Measurements from ENCODE around the gene STOML3. TPM values are rescaled to one million over a fixed set of nuclear protein-coding genes. Genes with fewer than 3 reads are reported as not detected.

The STOML3 gene
- total RNA-seq, 1 donor from 2014 or later, result 0.18 TPM

DNA sequence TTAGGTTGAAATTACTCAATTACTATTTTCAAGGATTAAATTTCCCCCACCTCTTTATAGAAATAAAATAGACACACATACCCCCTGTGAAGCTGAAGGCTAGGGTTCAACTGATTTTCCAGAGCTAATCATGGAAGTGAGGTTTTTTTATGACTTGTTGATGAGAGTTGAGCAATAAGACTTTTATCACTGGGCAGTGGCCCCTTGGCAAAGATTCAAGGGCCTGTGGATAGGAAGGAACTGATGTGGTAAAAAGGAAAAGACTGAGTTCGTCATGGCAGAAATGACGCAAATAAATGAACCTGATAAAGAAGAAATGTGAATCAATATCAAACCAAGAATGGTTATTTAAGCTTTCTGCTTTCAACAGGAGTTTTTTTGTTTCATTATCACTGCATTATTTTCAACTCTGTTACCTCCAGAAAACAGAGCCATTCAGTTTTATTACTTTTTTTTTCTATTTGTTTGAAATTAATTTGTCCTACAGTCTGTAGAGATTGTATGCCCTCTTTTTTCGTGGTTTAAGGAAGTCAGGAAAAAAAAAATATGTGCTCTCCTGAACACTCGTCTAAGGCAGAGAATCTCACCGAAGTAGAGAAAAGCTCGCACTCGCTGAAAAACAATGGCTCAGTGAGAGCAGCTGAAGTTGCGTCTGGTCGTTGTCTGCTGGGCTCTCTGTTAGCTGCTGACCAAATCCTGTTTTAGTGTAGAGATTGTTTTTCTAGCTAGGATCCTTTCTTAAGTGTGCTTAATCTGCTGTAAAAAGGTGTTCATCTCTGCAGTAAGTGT, 38.9 kb downstream of the STOML3 start:
- TF ChIP-seq, protein P1, sequence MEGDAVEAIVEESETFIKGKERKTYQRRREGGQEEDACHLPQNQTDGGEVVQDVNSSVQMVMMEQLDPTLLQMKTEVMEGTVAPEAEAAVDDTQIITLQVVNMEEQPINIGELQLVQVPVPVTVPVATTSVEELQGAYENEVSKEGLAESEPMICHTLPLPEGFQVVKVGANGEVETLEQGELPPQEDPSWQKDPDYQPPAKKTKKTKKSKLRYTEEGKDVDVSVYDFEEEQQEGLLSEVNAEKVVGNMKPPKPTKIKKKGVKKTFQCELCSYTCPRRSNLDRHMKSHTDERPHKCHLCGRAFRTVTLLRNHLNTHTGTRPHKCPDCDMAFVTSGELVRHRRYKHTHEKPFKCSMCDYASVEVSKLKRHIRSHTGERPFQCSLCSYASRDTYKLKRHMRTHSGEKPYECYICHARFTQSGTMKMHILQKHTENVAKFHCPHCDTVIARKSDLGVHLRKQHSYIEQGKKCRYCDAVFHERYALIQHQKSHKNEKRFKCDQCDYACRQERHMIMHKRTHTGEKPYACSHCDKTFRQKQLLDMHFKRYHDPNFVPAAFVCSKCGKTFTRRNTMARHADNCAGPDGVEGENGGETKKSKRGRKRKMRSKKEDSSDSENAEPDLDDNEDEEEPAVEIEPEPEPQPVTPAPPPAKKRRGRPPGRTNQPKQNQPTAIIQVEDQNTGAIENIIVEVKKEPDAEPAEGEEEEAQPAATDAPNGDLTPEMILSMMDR (IDR thresholded peaks at IDR 0.05; ENCODE audit: unreplicated experiment), result no peak
- DNase-seq (ENCODE audit: low spot score), result no peak

DNA sequence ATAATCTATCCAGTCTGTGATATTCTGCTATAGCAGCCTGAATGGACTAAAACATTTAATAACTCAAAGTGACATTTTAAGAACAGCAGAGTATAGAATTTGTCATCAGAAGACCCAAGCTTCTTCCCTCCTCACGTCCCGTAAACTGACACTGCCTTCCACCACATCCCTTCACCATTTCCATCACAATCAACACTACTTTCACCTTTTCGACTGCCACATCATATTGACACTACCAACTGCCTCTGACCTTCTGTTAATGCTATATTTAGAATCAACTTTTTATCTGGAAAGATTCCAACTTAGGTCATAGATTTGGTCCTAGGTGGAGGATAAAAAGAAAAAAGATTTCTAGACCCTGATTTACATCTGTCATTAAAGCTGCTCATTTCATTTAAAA, 39.6 kb downstream of the STOML3 start:
- no peak overlapping the region for H3K4me3 Mint-ChIP-seq (ENCODE audit: unreplicated experiment)
- no peak for DNase-seq (ENCODE audit: low spot score)
- H3K4me1 Mint-ChIP-seq (ENCODE audit: unreplicated experiment), result peaks cover 2% of the 10 kb centered on the region
- no peaks in the 10 kb centered on the region for H3K9me3 Mint-ChIP-seq (ENCODE audit: unreplicated experiment)
- no peak overlapping the region for H3K27ac Mint-ChIP-seq (ENCODE audit: unreplicated experiment)
- H3K27me3 Mint-ChIP-seq (ENCODE audit: unreplicated experiment), result no peaks in the 10 kb centered on the region
- TF ChIP-seq, protein P1 (IDR thresholded peaks at IDR 0.05; ENCODE audit: unreplicated experiment), result no peak
- H3K36me3 Mint-ChIP-seq (ENCODE audit: low read depth, unreplicated experiment), result no peaks in the 10 kb centered on the region

More for the DNA sequence above, 38.9 kb downstream of the STOML3 start:
- Mint-ChIP-seq H3K36me3 (ENCODE audit: low read depth, unreplicated experiment) (no peaks in the 10 kb centered on the region), H3K9me3 (ENCODE audit: unreplicated experiment) (no peaks in the 10 kb centered on the region), H3K27ac (ENCODE audit: unreplicated experiment) (no peak overlapping the region), H3K27me3 (ENCODE audit: unreplicated experiment) (no peaks in the 10 kb centered on the region), H3K4me3 (ENCODE audit: unreplicated experiment) (no peak overlapping the region), H3K4me1 (ENCODE audit: unreplicated experiment) (peaks cover 2% of the 10 kb centered on the region)

DNA sequence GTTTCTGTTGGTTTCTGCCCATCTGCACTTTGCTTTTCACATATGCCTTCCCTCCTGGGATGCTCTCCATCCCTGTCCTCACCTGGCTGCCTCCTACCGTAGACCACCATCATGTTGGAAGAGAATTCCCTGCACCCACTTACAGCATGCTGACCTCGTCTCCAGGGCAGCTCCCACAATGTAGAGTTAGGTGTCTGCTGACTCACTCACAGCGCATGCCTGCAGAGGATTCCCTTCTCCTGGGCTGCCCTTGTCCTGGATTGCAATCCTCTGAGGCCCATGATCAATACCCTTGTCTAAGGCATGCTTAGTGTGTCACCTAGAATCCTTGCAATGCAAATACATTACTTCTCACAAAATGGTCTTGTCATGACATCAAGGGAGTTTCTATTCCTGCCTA, 43.6 kb downstream of the STOML3 start:
- H3K36me3 Mint-ChIP-seq (ENCODE audit: low read depth, unreplicated experiment), result no peaks in the 10 kb centered on the region

DNA sequence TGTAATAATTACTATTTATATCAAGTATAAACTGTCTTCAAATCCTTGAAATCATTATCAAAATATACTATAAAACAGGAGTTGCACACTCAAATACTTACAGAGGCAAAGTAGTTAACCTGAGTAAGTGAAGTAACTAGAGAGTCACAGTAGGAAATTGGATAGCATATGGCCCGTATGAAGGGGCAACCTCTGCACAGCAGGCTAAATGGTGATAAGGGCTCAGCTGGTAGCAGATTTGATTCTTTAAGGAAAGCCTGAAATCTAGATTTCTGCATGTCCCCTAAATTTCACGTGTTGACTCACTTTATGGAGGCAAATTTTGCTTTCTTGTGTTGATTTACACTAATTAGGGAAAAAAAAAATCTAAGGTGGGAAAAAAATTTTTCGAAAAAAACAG, 46.4 kb downstream of the STOML3 start:
- H3K4me3 Mint-ChIP-seq (ENCODE audit: unreplicated experiment), result no peak overlapping the region
- TF ChIP-seq, protein P1 (IDR thresholded peaks at IDR 0.05; ENCODE audit: unreplicated experiment), result no peak
- H3K27ac Mint-ChIP-seq (ENCODE audit: unreplicated experiment), result no peak overlapping the region

More for the DNA sequence above, 43.6 kb downstream of the STOML3 start:
- no peaks in the 10 kb centered on the region for H3K9me3 Mint-ChIP-seq (ENCODE audit: unreplicated experiment)
- no peaks in the 10 kb centered on the region for H3K27me3 Mint-ChIP-seq (ENCODE audit: unreplicated experiment)
- TF ChIP-seq, protein P1 (IDR thresholded peaks at IDR 0.05; ENCODE audit: unreplicated experiment), result no peak
- no peak overlapping the region for H3K4me3 Mint-ChIP-seq (ENCODE audit: unreplicated experiment)
- H3K27ac Mint-ChIP-seq (ENCODE audit: unreplicated experiment), result no peak overlapping the region
- peaks cover 2% of the 10 kb centered on the region for H3K4me1 Mint-ChIP-seq (ENCODE audit: unreplicated experiment)
- DNase-seq (ENCODE audit: low spot score), result no peak

DNA sequence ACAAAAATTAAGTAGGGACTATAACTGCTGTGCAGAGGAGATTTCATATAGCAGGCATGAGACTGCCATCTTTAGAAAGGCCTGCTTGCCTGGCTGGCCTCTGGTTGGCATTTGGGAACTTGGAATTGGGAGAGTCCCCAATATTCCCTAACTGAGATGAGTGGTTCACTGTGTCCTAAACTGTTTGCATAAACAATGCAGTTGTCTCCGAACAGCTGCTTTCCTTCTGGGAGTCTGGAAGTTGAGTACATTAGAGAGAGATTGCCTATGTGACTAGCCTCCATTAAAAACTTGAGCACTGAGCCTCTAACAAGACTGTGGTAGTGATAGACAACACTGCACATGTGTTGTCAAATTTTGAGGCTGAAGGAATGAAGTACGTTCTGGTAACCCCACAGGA, 47.4 kb downstream of the STOML3 start:
- DNase-seq (ENCODE audit: low spot score), result no peak
- Mint-ChIP-seq H3K9me3 (ENCODE audit: unreplicated experiment) (no peaks in the 10 kb centered on the region), H3K27me3 (ENCODE audit: unreplicated experiment) (peaks cover 2% of the 10 kb centered on the region), H3K36me3 (ENCODE audit: low read depth, unreplicated experiment) (no peaks in the 10 kb centered on the region), H3K4me3 (ENCODE audit: unreplicated experiment) (no peak overlapping the region), H3K4me1 (ENCODE audit: unreplicated experiment) (no peaks in the 10 kb centered on the region), H3K27ac (ENCODE audit: unreplicated experiment) (no peak overlapping the region)
- TF ChIP-seq, protein P1 (IDR thresholded peaks at IDR 0.05; ENCODE audit: unreplicated experiment), result no peak

More for the DNA sequence above, 46.4 kb downstream of the STOML3 start:
- Mint-ChIP-seq H3K9me3 (ENCODE audit: unreplicated experiment) (no peaks in the 10 kb centered on the region), H3K4me1 (ENCODE audit: unreplicated experiment) (no peaks in the 10 kb centered on the region), H3K36me3 (ENCODE audit: low read depth, unreplicated experiment) (no peaks in the 10 kb centered on the region), H3K27me3 (ENCODE audit: unreplicated experiment) (peaks cover 2% of the 10 kb centered on the region)
- no peak for DNase-seq (ENCODE audit: low spot score)
